HG03025 (cell line): ENCODE measurements around the gene BCL2.

Experiments
- ATAC-seq: cut with Tn5 transposase; IDR thresholded peaks from one replicate; pipeline ENCODE4 v1.9.1; 2021; ENCODE audit warnings: mild to moderate bottlenecking, moderate library complexity; ENCODE audit not compliant: unreplicated experiment, low FRiP score

Gene BCL2

DNA sequence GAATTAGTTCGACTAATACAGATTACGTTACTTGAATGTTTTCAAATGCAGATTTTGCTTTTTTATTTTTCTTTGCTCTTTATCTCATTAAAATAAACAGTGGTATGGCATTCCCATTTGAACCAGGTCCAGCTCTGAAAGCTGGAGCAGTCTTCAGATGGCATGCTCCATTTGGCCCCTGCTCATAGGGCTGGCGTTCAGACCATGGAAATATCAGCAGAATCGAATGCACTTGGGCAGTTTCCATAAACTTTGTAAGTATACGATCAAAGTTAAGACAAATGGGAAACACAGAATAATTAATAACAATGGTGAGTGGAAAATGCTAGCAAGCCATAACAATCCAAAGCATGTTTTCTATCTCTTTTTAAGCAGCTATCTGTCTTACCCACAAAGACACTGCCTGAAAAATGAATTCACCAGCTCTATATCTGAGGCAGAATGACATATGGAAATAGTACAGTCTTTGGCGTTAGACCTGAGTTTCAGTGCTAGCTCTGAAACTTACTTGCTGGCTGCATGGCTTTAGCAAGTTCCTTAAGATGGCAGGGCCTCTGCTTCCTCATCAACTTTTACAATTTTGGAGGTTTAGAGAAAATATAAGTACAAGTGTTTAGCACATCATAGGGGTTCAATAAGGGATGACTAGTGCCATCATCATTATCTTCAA is 131.6 kb downstream of the BCL2 start:
- no peak for ATAC-seq

DNA sequence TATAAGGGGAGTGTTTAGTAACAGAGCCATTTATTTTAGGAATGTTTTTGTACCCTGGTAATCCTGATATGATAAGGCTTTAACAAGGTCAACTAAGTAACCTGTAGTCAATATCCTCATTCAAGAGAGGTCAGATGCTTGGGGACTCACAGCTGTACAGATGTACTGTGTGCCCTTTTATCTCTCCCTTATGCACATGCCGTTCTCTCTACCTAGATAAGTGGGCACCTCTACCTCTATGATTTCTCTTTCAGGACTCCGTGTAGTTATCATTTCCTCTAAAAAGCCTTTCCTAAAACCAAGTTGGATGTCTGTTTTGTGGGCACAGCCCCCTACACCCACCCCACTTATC is 132.4 kb downstream of the BCL2 start:
- ATAC-seq = no peak

DNA sequence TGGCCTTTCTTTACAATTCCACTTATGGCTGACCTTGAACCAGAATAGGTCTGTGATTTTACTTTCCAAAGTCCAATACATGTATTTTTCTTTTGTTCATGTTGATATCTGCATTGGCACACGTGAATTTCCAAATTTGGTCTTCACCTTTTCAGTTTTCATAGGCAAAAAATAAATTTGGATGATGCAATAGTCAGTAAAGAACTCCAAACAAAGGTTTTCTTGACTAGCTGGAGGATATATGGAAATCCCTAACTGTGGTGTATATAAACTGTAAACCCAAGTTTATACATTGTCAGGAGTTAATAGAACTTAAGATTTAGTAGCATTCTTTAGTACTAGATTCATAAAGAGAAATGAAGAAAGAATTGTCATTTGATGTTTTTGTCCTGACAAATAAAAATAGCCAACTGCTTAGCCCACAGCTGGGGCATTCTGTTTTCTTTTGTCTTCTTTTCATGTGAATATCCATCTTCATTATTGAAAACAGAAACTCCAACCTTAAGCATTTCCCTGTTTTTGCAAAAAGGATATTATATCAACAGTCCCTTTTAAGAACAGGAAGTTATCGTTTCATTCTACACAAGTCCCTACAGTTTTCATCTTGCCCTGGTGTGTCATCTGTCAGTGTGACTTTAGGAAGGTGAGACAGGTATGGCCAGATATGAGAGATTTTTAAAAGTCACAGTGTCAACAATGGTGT is 132.9 kb downstream of the BCL2 start:
- no peak for ATAC-seq

DNA sequence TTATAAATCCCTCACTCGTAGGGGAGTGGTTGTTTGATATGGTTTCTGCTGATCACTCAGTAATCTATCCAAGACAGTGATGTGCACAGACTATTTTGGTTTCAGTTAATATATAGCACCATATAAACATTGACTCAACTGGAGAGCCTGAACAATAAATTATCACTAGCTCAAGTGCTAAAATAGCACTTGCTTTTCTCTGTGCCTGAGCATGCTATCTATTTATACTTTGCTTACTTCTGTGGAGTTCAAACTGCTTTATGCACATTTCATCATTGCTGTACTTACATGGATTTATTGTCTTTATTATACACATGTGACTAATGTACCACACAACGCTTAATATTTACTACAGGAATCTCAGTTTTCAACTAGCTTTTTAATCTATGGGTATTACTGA is 133.6 kb downstream of the BCL2 start:
- no peak for ATAC-seq

- ATAC-seq = no peak
These were observed 135.4 kb downstream of the BCL2 start for GRCh38 chr18:63183952-63184770.

DNA sequence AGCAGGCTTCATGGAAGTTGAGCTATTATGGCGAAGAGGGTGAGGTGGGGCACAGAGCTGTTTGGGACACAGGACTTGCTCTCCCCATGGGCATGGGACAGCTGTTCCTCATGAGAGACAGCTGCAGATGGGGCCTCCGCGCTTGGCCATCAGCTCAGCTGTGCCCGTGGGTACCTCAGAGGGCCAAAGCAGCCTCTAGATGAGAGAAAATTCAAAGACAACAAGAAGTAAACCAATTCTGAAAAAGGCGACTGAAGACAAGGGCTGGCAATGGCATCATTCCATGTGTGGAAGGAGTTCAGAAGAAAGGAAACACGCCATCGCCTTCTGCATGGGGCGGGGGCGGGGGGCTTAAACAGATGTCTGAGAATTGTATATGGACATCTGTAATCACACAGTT is 136.2 kb downstream of the BCL2 start:
- ATAC-seq = no peak

DNA sequence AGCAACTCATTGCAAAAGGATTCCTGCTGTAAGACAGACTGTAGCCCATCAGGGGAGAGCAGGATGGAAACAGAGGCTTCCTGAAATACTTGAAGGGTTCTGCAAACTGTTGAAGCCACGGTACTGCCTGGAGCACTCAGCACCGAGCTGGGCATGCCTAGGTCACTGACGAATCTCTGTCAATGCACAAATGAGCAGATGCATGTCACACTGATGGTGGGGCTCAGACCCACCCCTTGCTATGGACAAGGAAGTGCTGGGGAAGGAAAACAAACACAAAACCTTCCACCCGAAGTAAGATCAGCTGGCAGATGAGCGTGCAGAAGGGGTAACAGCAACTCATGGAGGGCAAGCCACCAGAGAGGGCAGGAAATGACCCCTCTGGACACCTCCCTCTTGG is 136.7 kb downstream of the BCL2 start:
- no peak for ATAC-seq

DNA sequence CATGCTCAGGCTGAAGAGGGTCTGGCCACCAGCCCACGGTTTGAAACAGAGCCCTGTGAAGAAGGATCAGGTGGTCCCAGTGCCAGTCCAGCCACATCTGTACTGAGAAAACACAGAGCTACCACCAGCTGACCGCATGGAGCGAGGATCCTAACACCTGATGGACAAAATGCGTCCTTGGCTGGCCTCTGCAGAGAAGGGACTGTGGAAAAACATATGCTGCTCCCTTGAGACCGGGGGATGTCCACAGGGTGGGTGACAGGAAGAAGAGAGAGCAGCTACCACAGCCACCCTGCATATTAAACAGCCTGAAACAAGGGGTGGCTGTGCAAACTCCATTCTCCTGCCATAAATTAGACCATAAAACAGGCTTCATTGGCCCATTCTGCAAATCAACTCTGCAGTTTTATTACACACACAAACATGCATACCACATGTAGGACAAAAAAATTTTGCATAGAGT is 137.2 kb downstream of the BCL2 start:
- no peak for ATAC-seq

DNA sequence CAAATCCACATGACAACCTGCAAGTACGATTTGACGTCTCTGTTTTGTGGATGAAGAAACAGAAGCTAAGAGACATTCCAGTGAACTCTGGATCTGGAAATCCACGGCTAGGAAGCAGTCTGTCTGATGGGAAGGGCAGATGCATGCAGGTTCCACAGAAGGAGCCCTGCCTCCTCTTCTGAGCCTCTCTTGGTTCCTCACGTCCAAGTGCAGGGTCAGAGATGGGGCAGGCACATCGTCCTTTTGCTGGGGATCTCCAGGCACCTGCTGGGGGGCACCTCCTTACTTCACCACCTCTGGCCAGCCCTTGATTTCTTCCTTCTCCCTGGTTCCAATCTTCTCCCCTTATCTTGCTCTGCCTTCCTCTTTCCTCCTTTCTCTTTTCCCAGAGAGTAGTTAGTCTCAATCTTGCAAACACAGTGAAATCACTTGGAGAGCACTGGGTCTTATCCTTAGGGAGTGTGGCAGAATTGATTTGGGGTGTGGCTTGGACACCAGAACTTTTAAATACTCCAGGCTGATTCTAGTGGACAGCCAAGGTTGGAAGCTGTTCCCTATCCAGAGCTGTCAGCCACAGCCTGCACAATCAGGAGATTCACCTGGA is 137.8 kb downstream of the BCL2 start:
- ATAC-seq = no peak

GRCh38 chr18:63180971-63181376 is 138.6 kb downstream of the BCL2 start:
- ATAC-seq = peak; percentile 60

GRCh38 chr18:63180321-63180720 is 139.2 kb downstream of the BCL2 start:
- ATAC-seq = no peak

- ATAC-seq = no peak
These were observed 140.1 kb downstream of the BCL2 start for GRCh38 chr18:63179422-63179821.

DNA sequence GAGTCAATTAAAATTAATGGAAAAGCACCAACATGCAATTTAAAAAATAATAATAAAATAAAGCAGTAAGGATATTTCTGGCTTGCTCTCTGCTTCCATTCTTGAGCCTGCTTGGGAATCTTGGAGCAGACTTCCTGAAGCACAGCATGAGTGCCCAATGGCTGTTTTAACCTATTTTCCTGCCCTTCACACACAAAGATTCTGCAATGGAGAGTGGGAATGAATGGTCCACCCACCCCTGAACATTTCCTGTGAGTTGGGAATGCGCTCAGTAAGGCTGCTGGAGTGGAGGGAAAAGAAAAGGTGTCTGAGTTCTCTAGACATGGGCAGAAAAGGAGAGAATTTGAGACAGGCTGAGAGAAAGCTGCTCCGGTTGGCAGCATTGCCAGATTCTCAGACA is 140.6 kb downstream of the BCL2 start:
- ATAC-seq = no peak

- ATAC-seq = no peak
These were observed 141.4 kb downstream of the BCL2 start for GRCh38 chr18:63177919-63178821.

DNA sequence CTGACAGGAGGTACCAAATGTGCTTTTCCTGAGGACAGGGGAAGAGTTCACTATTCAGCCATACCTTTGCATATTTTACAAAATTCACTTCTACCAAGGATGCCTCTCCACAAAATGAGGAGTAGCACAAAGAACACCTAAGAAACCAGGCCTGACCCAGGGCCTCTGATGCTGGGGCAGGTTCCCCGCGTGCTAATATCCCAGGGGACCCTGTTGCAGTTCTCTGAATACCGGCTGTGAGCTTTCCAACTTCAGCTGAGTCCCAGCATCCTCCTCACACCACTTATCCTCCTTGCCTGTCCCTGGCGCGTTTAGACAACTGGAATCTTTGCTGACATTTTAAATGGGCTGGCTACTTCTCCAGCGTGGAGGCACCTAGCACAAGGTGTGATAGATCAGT is 142.3 kb downstream of the BCL2 start:
- no peak for ATAC-seq

DNA sequence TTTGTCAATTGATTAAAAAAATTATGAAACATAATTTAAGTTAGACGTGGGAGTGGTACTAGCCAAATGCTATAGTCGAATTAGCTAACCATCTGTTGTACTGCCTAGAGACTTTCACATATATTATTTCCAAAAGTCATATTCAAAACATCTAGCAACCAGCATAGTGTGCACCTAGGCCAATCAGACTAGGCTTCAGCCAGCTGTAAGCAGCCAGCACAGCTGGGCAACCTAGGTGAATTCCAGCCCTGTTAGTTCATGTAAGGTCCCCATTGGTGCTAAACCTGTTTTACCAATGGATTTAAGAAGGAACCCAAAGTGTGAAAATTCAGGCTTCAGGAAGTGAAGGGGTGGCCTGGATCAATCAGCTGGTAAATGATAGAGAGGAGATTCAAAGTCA is 144.3 kb downstream of the BCL2 start:
- peak; percentile 47 for ATAC-seq

- no peak for ATAC-seq
These were observed 145.6 kb downstream of the BCL2 start for GRCh38 chr18:63173983-63174382.

- no peak for ATAC-seq
These were observed 149.7 kb downstream of the BCL2 start for GRCh38 chr18:63169853-63170252.

DNA sequence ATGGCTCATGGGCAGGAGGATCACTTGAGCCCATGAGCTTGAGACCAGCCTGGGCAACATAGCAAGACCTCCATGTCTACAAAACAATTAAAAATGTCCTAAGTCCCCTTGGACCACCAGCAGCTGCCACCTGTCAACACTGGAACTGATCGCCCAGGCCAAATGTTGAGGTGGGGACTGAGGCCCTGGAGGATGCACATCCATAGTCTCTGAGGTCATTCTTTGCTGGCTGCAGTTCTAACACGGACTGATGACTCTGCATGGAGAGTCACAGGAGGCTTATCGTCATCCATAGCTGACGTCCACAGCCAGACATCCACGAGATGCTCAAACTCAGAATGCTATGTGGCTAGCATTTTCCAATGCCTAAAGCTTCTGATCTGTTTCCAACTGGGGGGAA is 151.3 kb downstream of the BCL2 start:
- no peak for ATAC-seq

GRCh38 chr18:63166142-63166541 is 153.4 kb downstream of the BCL2 start:
- ATAC-seq = no peak
